Right lobe of liver (tissue), 4 donors: ENCODE measurements around the gene GNB1L.

Experiments
- POLR2A ChIP-seq: fragments of 450-650 bp; IDR thresholded peaks from one replicate; pipeline ENCODE4 v1.6.1; 2017; ENCODE audit warnings: antibody characterized with exemption, mild to moderate bottlenecking
- TF ChIP-seq, protein P1 (sequence below), 4 donors: fragments of 200-600 bp in 3 of 4; fragments of 450-650 bp in 1 of 4; IDR thresholded peaks; one replicate each; pipeline versions ENCODE4 v1.5.1 to v1.8.0; 2016 to 2022; ENCODE audit warnings: antibody characterized with exemption in 4 of 4, mild to moderate bottlenecking in 2 of 4
- donor health status: DM: no; HTN: no; CAD: no.
- donor health status: DM: no; HTN: no; CAD: no.
- donor health status: DM: no; HTN: yes; CAD: no.

- TF ChIP-seq, protein P1, sequence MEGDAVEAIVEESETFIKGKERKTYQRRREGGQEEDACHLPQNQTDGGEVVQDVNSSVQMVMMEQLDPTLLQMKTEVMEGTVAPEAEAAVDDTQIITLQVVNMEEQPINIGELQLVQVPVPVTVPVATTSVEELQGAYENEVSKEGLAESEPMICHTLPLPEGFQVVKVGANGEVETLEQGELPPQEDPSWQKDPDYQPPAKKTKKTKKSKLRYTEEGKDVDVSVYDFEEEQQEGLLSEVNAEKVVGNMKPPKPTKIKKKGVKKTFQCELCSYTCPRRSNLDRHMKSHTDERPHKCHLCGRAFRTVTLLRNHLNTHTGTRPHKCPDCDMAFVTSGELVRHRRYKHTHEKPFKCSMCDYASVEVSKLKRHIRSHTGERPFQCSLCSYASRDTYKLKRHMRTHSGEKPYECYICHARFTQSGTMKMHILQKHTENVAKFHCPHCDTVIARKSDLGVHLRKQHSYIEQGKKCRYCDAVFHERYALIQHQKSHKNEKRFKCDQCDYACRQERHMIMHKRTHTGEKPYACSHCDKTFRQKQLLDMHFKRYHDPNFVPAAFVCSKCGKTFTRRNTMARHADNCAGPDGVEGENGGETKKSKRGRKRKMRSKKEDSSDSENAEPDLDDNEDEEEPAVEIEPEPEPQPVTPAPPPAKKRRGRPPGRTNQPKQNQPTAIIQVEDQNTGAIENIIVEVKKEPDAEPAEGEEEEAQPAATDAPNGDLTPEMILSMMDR (IDR thresholded peaks at IDR 0.05): no peak
- no peak for TF ChIP-seq POLR2A
Measured at GRCh38 chr22:19901577-19902244, 47.0 kb upstream of the GNB1L start.
